Endothelial cell of umbilical vein (primary cell): ENCODE measurements around the gene LONP1. TPM values are rescaled to one million over a fixed set of nuclear protein-coding genes. Genes with fewer than 3 reads are reported as not detected.
"Not testable (repeated sequence)": the region's sequence is repeated elsewhere in the genome, so short reads cannot be mapped to it uniquely, and the experiment has no call there.

Experiments used
- BruUV-seq: library from RNA; stranded (reverse); fragments of 400-500 nt; replicated peaks from 2 replicates; lab custom pipeline; 2021; lab: Mats Ljungman, UMichigan
- CTCF ChIA-PET: fragments of 300-600, 350-600 bp; sonication (Branson Sonifier 250); formaldehyde crosslinking; loops from one replicate; lab custom pipeline; 2021; ENCODE audit warnings: antibody characterized with exemption, inconsistent platforms; lab: Charles Lee
- POLR2A ChIA-PET: fragments of 300-600, 350-600 bp; sonication (Branson Sonifier 250); formaldehyde crosslinking; loops from one replicate; lab custom pipeline; 2021; ENCODE audit warnings: antibody characterized with exemption, inconsistent platforms; lab: Charles Lee
- DNase-seq: peaks from one replicate; pipeline ENCODE4 v3.0.0-alpha.2; 2011; ENCODE audit warnings: low read depth, low spot score
- FAIRE-seq: peaks from 2 replicates; lab custom pipeline; 2011; peaks lifted over from hg19 to GRCh38; lab: Jason Lieb, UNC
- H2AFZ ChIP-seq: 2 replicates; pipeline ENCODE4 v1.6.0; 2012; ENCODE audit warnings: low read depth, low read length, control low read depth, inconsistent platforms
- H3K27ac ChIP-seq: 2 replicates; pipeline ENCODE4 v1.5.1; 2011; ENCODE audit warnings: low read depth, mild to moderate bottlenecking, control low read depth, low read length, moderate library complexity; ENCODE audit not compliant: insufficient read depth
- H3K27me3 ChIP-seq, 2 experiments: 2 replicates each; pipeline versions ENCODE4 v1.6.0 to v1.6.1; 2011; ENCODE audit warnings: low read length in 2 of 2, mixed read lengths in 1 of 2; ENCODE audit not compliant: control insufficient read depth in 2 of 2, insufficient read depth in 2 of 2
- H3K36me3 ChIP-seq, 2 experiments: 2 replicates in 1 of 2; 3 replicates in 1 of 2; pipeline ENCODE4 v1.5.1; 2011; ENCODE audit warnings: low read length in 2 of 2, mild to moderate bottlenecking in 1 of 2, moderate library complexity in 1 of 2; ENCODE audit not compliant: control insufficient read depth in 2 of 2, insufficient read depth in 2 of 2; ENCODE audit errors: extremely low read depth in 1 of 2
- H3K4me1 ChIP-seq: 3 replicates; pipeline ENCODE4 v1.5.1; 2011; ENCODE audit warnings: mild to moderate bottlenecking, low read length; ENCODE audit not compliant: control insufficient read depth, insufficient read depth; ENCODE audit errors: extremely low read depth
- H3K4me2 ChIP-seq: 2 replicates; pipeline ENCODE4 v1.6.1; 2011; ENCODE audit warnings: low read length, control low read depth, mixed read lengths; ENCODE audit not compliant: insufficient read depth
- H3K4me3 ChIP-seq, 3 experiments: fragments of 200-600 bp in 1 of 3; sonication (generic), shearing (Covaris generic) in 1 of 3; replicated peaks in 1 of 3; 2 replicates each; pipeline ENCODE4 v1.5.1; 2011 to 2016; ENCODE audit warnings: control low read depth in 3 of 3, low read length in 3 of 3, mild to moderate bottlenecking in 2 of 3, inconsistent platforms in 1 of 3, low read depth in 1 of 3, moderate library complexity in 1 of 3; ENCODE audit not compliant: insufficient read depth in 1 of 3
- H3K79me2 ChIP-seq: 2 replicates; pipeline ENCODE4 v1.6.0; 2012; ENCODE audit warnings: low read length, inconsistent platforms; ENCODE audit not compliant: control insufficient read depth, insufficient read depth
- H3K9ac ChIP-seq: replicated peaks from 2 replicates; pipeline ENCODE3; 2011; ENCODE audit warnings: low read length, control low read depth; ENCODE audit not compliant: insufficient read depth; ENCODE audit errors: extremely low read depth
- H3K9me1 ChIP-seq: replicated peaks from 3 replicates; pipeline ENCODE4 v1.6.0; 2011; ENCODE audit warnings: mild to moderate bottlenecking, low read length; ENCODE audit not compliant: control insufficient read depth, insufficient read depth; ENCODE audit errors: extremely low read depth
- H3K9me3 ChIP-seq: replicated peaks from 2 replicates; pipeline ENCODE4 v1.5.1; 2012; ENCODE audit warnings: low read length, inconsistent platforms; ENCODE audit not compliant: control insufficient read depth, insufficient read depth
- H4K20me1 ChIP-seq: replicated peaks from 2 replicates; pipeline ENCODE3; 2011; ENCODE audit warnings: mild to moderate bottlenecking, low read length; ENCODE audit not compliant: control insufficient read depth, insufficient read depth; ENCODE audit errors: extremely low read depth
- EZH2 ChIP-seq: IDR thresholded peaks from 2 replicates; pipeline ENCODE4 v1.6.1; 2012; ENCODE audit warnings: borderline replicate concordance, low read depth, mild to moderate bottlenecking, moderate library complexity, low read length, inconsistent platforms; ENCODE audit not compliant: severe bottlenecking
- FOS ChIP-seq: IDR thresholded peaks from 2 replicates; pipeline ENCODE4 v1.6.1; 2011; ENCODE audit warnings: mild to moderate bottlenecking, low read length, moderate library complexity, borderline replicate concordance; ENCODE audit not compliant: insufficient read depth
- GATA2 ChIP-seq: IDR thresholded peaks from 2 replicates; pipeline ENCODE4 v1.7.0; 2011; ENCODE audit warnings: low read depth, mild to moderate bottlenecking, moderate library complexity, mixed read lengths, low read length; ENCODE audit not compliant: insufficient read length, insufficient read depth
- JUN ChIP-seq: IDR thresholded peaks from 2 replicates; pipeline ENCODE4 v1.6.1; 2011; ENCODE audit warnings: borderline replicate concordance, low read depth; ENCODE audit not compliant: insufficient read length, insufficient read depth
- MYC ChIP-seq: IDR thresholded peaks from one replicate; pipeline ENCODE4 v1.6.1; 2011; ENCODE audit warnings: mild to moderate bottlenecking, low read depth, low read length
- POLR2A ChIP-seq: IDR thresholded peaks from 2 replicates; pipeline ENCODE4 v1.6.1; 2012; ENCODE audit warnings: low read depth, mild to moderate bottlenecking, control low read depth, low read length
- POLR2AphosphoS5 ChIP-seq: IDR thresholded peaks from 2 replicates; pipeline ENCODE4 v1.6.1; 2012; ENCODE audit warnings: low read depth, mild to moderate bottlenecking, control low read depth, low read length, moderate library complexity; ENCODE audit not compliant: insufficient read depth
- dilution Hi-C: fragments of 300-500 bp; cut with MboI; formaldehyde crosslinking; loops from one replicate; pipeline ENCODE4 v1.15.0; 2019; ENCODE audit warnings: low sequenced_read_pairs; ENCODE audit not compliant: extremely low pct_ligation_motif_present
- intact Hi-C: fragments of 100-400 bp; cut with micrococcal nuclease; formaldehyde crosslinking; loops from one replicate; pipeline ENCODE4 v1.10.0; 2022
- polyA plus RNA-seq, 4 experiments: library from polyadenylated mRNA; depleted of rRNA in 3 of 4; stranded (reverse) in 3 of 4; unstranded in 1 of 4; fragments of >200 nt; gene quantifications; 2 replicates each; pipeline versions ENCODE4 v1.2.1 to v1.2.3, GENCODE V29; 2011 to 2012; ENCODE audit warnings: missing spikeins in 1 of 4
- total RNA-seq: library from RNA; stranded (reverse); gene quantifications from 2 replicates; pipeline ENCODE4 v1.2.3, GENCODE V29; 2021
- TF ChIP-seq, protein P1 (sequence below), 2 donors: IDR thresholded peaks; 1 replicate in 1 of 2; 2 replicates in 1 of 2; pipeline ENCODE4 v1.5.1; 2011; ENCODE audit warnings: low read length in 2 of 2, mild to moderate bottlenecking in 2 of 2, moderate library complexity in 2 of 2, control low read depth in 1 of 2, inconsistent platforms in 1 of 2, low read depth in 1 of 2; ENCODE audit not compliant: insufficient read depth in 1 of 2; ENCODE audit errors: extremely low read depth in 1 of 2
- TF ChIP-seq, protein P2 (sequence below): IDR thresholded peaks from 2 replicates; pipeline ENCODE4 v1.6.1; 2011; ENCODE audit not compliant: insufficient read depth, insufficient read length

The LONP1 gene
- total and polyA plus RNA-seq, 2 donors (not counting 3 experiments of a cell fraction or from before 2014, with no cell fraction given): 70.0 to 95.7 TPM

DNA sequence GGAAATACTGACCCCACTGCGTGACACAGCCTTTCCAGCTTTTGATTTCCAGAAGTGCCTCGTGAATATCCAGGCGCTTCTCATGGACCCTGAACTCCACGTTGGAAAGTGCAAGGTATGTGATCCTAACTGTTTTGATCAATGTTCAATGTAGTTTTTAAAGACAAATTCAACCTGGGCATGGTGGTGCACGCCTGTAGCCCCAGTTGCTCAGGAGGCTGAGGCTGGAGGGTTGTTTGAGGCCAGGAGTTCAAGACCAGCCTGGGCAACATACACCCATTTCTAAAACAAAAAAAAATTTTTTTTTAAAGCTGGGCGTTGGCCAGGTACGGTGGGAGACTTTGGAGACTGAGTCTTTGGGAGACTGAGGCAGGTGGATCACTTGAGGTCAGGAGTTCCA is 31.8 kb upstream of the LONP1 start:
- no peak overlapping the region for H3K9ac ChIP-seq
- H3K9me1 ChIP-seq: no peaks in the 10 kb centered on the region
- FAIRE-seq (no peak), DNase-seq (no peak)
- H3K9me3 ChIP-seq: no peaks in the 10 kb centered on the region
- no TSS peak for BruUV-seq
- no peaks in the 10 kb centered on the region for H3K36me3 ChIP-seq
- intact Hi-C loops: no loop called here
- POLR2A ChIA-PET: no interaction called here
- dilution Hi-C loops: no loop called here
- no peak overlapping the region for H3K4me3 ChIP-seq
- no peak for TF ChIP-seq POLR2A
- TF ChIP-seq GATA2: no peak
- H3K79me2 ChIP-seq: no peaks in the 10 kb centered on the region
- no peak overlapping the region for H3K4me2 ChIP-seq
- no peak overlapping the region for H3K27ac ChIP-seq
- no peak overlapping the region for H2AFZ ChIP-seq
- CTCF ChIA-PET: no interaction called here
- no peaks in the 10 kb centered on the region for H4K20me1 ChIP-seq
- H3K4me1 ChIP-seq: no peaks in the 10 kb centered on the region
- no peaks in the 10 kb centered on the region for H3K27me3 ChIP-seq

DNA sequence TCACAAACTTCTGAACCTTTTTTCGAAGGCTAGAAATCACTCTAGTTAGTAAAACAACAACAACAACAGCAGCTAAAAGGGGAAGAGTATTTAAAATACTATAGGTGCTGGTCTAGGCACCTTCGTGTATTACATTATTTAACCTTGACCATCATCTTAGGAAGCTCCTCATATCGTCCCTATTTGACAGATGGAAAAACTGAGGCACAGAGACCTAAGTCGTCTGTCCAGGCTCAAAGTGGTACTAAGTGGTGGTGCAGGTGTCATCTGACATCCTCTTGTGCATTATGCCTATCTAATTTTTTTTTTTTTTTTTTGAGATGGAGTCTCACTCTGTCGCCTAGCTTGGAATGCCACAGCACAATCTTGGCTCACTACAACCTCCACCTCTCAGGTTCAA is 29.6 kb upstream of the LONP1 start:
- intact Hi-C loops: no loop called here
- H2AFZ ChIP-seq: no peak overlapping the region
- no peak overlapping the region for H3K27ac ChIP-seq
- H3K9me3 ChIP-seq: no peaks in the 10 kb centered on the region
- no peaks in the 10 kb centered on the region for H4K20me1 ChIP-seq
- H3K36me3 ChIP-seq: no peaks in the 10 kb centered on the region
- TF ChIP-seq POLR2AphosphoS5 (no peak), MYC (no peak), POLR2A (no peak), EZH2 (no peak), GATA2 (no peak), FOS (no peak), JUN (no peak)
- TF ChIP-seq, protein P1, sequence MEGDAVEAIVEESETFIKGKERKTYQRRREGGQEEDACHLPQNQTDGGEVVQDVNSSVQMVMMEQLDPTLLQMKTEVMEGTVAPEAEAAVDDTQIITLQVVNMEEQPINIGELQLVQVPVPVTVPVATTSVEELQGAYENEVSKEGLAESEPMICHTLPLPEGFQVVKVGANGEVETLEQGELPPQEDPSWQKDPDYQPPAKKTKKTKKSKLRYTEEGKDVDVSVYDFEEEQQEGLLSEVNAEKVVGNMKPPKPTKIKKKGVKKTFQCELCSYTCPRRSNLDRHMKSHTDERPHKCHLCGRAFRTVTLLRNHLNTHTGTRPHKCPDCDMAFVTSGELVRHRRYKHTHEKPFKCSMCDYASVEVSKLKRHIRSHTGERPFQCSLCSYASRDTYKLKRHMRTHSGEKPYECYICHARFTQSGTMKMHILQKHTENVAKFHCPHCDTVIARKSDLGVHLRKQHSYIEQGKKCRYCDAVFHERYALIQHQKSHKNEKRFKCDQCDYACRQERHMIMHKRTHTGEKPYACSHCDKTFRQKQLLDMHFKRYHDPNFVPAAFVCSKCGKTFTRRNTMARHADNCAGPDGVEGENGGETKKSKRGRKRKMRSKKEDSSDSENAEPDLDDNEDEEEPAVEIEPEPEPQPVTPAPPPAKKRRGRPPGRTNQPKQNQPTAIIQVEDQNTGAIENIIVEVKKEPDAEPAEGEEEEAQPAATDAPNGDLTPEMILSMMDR (IDR thresholded peaks at IDR 0.05; ENCODE audit: extremely low read depth in 1 of 2, insufficient read depth in 1 of 2, low read depth in 1 of 2, low read length in 2 of 2): no peak
- TF ChIP-seq, protein P2, sequence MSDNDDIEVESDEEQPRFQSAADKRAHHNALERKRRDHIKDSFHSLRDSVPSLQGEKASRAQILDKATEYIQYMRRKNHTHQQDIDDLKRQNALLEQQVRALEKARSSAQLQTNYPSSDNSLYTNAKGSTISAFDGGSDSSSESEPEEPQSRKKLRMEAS: no peak
- DNase-seq (no peak), FAIRE-seq (no peak)
- H3K4me2 ChIP-seq: no peak overlapping the region
- no peaks in the 10 kb centered on the region for H3K9me1 ChIP-seq
- ChIA-PET CTCF (interaction anchor here (0.7 kb wide), 1 partner anchor 512 kb away, joined by 3 read pairs; no protein-coding TSS in a partner anchor), POLR2A (no interaction called here)
- no peak overlapping the region for H3K9ac ChIP-seq
- H3K4me1 ChIP-seq: no peaks in the 10 kb centered on the region
- H3K79me2 ChIP-seq: no peaks in the 10 kb centered on the region
- BruUV-seq: no TSS peak
- dilution Hi-C loops: no loop called here
- H3K4me3 ChIP-seq: no peak overlapping the region
- no peaks in the 10 kb centered on the region for H3K27me3 ChIP-seq

DNA sequence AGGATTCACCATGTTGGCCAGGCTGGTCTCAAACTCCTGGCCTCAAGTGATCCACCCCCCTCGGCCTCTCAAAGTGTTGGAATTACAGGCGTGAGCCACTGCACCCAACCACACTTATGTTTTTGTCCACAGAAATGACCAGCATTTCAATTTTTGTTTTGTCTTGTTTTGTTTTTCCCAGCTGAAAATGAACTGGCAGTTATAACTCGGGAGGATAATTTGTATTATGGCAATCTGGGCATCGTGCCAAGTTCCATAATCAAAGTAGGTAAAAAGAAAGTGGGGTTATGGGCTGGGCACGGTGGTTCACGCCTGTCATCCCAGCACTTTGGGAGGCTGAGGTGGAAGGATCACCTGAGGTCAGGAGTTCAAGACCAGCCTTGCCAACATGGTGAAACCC is 29.0 kb upstream of the LONP1 start:
- H3K9ac ChIP-seq, DNase-seq, H3K27ac ChIP-seq, H3K36me3 ChIP-seq, POLR2A ChIA-PET, H3K4me2 ChIP-seq, H4K20me1 ChIP-seq, H3K27me3 ChIP-seq, H3K79me2 ChIP-seq, H3K4me1 ChIP-seq, H3K9me3 ChIP-seq, H3K4me3 ChIP-seq, dilution Hi-C loops, H3K9me1 ChIP-seq, FAIRE-seq, BruUV-seq, H2AFZ ChIP-seq, intact Hi-C loops: not testable (repeated sequence)
- CTCF ChIA-PET: interaction anchor here (0.6 kb wide), 1 partner anchor 8 kb away, joined by 4 read pairs; no protein-coding TSS in a partner anchor
